Nephron progenitor cell (in vitro differentiated cells): ENCODE data around the gene FHL2.
A peak's percentile ranks its signal among the peaks of the same experiment; 100 is the strongest.

Experiments
- DNase-seq: peaks from one replicate; pipeline ENCODE4 v3.0.0; 2021
- H3K27ac Mint-ChIP-seq: 2 replicates; pipeline ENCODE4 v1.8.0; 2021; ENCODE audit warnings: mild to moderate bottlenecking, moderate library complexity, mixed read lengths
- H3K27me3 Mint-ChIP-seq: 2 replicates; pipeline ENCODE4 v1.8.0; 2021; ENCODE audit warnings: mild to moderate bottlenecking, low read depth, mixed read lengths; ENCODE audit not compliant: poor library complexity
- H3K36me3 Mint-ChIP-seq: 2 replicates; pipeline ENCODE4 v1.8.0; 2021; ENCODE audit warnings: low read depth, mixed read lengths
- H3K4me1 Mint-ChIP-seq: 2 replicates; pipeline ENCODE4 v1.8.0; 2021; ENCODE audit warnings: mixed read lengths
- H3K4me3 Mint-ChIP-seq: 2 replicates; pipeline ENCODE4 v1.8.0; 2021; ENCODE audit warnings: mild to moderate bottlenecking, moderate library complexity, mixed read lengths
- H3K9me3 Mint-ChIP-seq: 2 replicates; pipeline ENCODE4 v1.8.0; 2021; ENCODE audit warnings: mild to moderate bottlenecking, moderate library complexity, mixed read lengths
- TF ChIP-seq, protein P1 (sequence below): fragments of 200-600 bp; sonication (generic); IDR thresholded peaks from 2 replicates; pipeline ENCODE4 v1.5.0; 2021; ENCODE audit warnings: antibody characterized with exemption

FHL2 gene

DNA sequence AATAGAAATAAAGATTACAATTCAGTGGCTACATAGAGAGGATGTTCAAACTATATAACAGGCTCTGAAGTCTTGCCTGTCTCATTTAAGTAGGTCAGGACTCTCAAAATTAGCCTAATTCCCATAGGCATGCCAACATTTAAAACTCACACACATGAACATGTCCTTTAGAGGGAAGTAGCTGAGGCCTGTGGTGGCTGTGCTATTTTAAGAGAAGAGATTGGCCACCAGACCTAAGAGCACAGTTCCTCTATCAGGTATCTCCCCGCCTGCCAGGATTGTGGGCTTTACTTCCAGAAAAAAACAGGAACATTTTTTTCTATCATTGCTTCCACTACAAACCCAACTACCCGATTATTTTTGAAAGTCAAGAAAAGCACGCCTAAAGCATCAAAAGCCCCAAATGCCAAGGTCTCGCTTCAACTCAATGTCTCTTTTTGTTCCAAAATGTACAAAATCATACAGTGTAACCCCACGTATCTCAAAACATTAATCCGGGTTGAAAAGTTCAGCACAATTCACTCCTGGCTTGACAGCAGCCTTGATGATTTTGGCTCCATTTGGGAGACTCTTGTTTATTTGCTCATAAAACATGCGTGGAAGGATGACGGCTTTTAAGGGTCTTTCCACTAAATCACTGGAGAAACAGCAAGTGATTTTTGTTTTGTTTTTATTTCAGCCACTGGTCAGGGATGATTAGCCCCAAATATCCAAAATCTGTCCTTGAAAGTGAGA lies 15.3 kb downstream of the FHL2 start:
- peaks cover 39% of the 10 kb centered on the region for H3K36me3 Mint-ChIP-seq
- no peak for DNase-seq
- H3K27ac Mint-ChIP-seq, result peak overlapping the region; percentile 41
- H3K4me1 Mint-ChIP-seq, result peaks cover 19% of the 10 kb centered on the region
- H3K4me3 Mint-ChIP-seq, result no peak overlapping the region
- no peaks in the 10 kb centered on the region for H3K27me3 Mint-ChIP-seq
- no peaks in the 10 kb centered on the region for H3K9me3 Mint-ChIP-seq
- TF ChIP-seq, protein P1, sequence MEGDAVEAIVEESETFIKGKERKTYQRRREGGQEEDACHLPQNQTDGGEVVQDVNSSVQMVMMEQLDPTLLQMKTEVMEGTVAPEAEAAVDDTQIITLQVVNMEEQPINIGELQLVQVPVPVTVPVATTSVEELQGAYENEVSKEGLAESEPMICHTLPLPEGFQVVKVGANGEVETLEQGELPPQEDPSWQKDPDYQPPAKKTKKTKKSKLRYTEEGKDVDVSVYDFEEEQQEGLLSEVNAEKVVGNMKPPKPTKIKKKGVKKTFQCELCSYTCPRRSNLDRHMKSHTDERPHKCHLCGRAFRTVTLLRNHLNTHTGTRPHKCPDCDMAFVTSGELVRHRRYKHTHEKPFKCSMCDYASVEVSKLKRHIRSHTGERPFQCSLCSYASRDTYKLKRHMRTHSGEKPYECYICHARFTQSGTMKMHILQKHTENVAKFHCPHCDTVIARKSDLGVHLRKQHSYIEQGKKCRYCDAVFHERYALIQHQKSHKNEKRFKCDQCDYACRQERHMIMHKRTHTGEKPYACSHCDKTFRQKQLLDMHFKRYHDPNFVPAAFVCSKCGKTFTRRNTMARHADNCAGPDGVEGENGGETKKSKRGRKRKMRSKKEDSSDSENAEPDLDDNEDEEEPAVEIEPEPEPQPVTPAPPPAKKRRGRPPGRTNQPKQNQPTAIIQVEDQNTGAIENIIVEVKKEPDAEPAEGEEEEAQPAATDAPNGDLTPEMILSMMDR, result no peak

GRCh38 chr2:105382177-105382576 lies 16.7 kb downstream of the FHL2 start:
- peaks cover 22% of the 10 kb centered on the region for H3K4me1 Mint-ChIP-seq
- TF ChIP-seq, protein P1, result no peak
- no peaks in the 10 kb centered on the region for H3K27me3 Mint-ChIP-seq
- DNase-seq, result no peak
- peaks cover 31% of the 10 kb centered on the region for H3K36me3 Mint-ChIP-seq
- H3K27ac Mint-ChIP-seq, result no peak overlapping the region
- H3K9me3 Mint-ChIP-seq, result no peaks in the 10 kb centered on the region
- no peak overlapping the region for H3K4me3 Mint-ChIP-seq

DNA sequence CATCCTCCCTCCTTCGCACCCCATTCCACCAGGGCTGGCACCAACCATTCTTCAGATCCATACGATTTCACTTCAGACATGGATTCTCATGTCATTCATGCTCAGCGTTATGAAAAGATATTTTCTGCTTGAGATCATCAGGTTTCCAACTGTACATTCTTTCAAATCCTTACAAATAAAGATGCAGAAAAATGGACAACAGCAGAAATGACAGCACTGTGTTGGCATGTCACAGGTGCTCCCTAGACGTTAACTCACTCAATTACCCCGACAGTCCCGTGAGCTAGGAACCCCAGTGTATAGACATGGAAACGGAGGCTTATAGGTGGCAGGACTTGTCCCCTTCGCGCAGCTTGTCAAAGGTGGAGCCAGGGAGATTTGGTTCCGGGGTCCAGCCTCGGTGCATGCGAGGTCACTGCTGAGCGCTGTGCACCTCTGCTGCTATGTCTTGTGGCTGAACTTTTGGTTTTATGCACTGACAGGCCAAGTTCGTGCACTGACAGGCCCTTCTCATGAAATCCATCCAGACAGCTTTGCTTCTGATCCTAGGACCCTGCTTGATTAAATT lies 17.7 kb downstream of the FHL2 start:
- Mint-ChIP-seq H3K9me3 (no peaks in the 10 kb centered on the region), H3K36me3 (peaks cover 28% of the 10 kb centered on the region), H3K27ac (peak overlapping the region; percentile 84), H3K4me3 (no peak overlapping the region), H3K27me3 (no peaks in the 10 kb centered on the region), H3K4me1 (peaks cover 27% of the 10 kb centered on the region)
- TF ChIP-seq, protein P1, result no peak
- no peak for DNase-seq

GRCh38 chr2:105380432-105381100 lies 18.3 kb downstream of the FHL2 start:
- Mint-ChIP-seq H3K4me1 (peaks cover 31% of the 10 kb centered on the region), H3K27ac (peak overlapping the region; percentile 84), H3K36me3 (peaks cover 23% of the 10 kb centered on the region)

GRCh38 chr2:105379741-105380186 lies 19.1 kb downstream of the FHL2 start:
- DNase-seq, result no peak
- H3K36me3 Mint-ChIP-seq, result peaks cover 22% of the 10 kb centered on the region
- H3K9me3 Mint-ChIP-seq, result no peaks in the 10 kb centered on the region
- TF ChIP-seq, protein P1, result no peak
- H3K4me3 Mint-ChIP-seq, result no peak overlapping the region
- no peaks in the 10 kb centered on the region for H3K27me3 Mint-ChIP-seq
- H3K4me1 Mint-ChIP-seq, result peaks cover 39% of the 10 kb centered on the region
- peak overlapping the region; percentile 62 for H3K27ac Mint-ChIP-seq

More at GRCh38 chr2:105380432-105381100, 18.3 kb downstream of the FHL2 start:
- Mint-ChIP-seq H3K9me3 (no peaks in the 10 kb centered on the region), H3K27me3 (no peaks in the 10 kb centered on the region), H3K4me3 (no peak overlapping the region)
- TF ChIP-seq, protein P1, result no peak
- no peak for DNase-seq
